ENCODE measurements around the gene XKR7.
"Not testable (repeated sequence)": the region's sequence is repeated elsewhere in the genome, so short reads cannot be mapped to it uniquely, and the experiment has no call there.

Gene XKR7, protein sequence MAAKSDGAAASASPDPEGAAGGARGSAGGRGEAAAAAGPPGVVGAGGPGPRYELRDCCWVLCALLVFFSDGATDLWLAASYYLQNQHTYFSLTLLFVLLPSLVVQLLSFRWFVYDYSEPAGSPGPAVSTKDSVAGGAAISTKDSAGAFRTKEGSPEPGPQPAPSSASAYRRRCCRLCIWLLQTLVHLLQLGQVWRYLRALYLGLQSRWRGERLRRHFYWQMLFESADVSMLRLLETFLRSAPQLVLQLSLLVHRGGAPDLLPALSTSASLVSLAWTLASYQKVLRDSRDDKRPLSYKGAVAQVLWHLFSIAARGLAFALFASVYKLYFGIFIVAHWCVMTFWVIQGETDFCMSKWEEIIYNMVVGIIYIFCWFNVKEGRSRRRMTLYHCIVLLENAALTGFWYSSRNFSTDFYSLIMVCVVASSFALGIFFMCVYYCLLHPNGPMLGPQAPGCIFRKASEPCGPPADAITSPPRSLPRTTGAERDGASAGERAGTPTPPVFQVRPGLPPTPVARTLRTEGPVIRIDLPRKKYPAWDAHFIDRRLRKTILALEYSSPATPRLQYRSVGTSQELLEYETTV

GRCh38 chr20:31967830-31968249, at the start of gene XKR7:
Gene XKR7, plus strand, starts transcription at chr20:31968151. Its CDS starts 25 bp downstream, at chr20:31968176.
- DNase-seq, result no peak

DNA sequence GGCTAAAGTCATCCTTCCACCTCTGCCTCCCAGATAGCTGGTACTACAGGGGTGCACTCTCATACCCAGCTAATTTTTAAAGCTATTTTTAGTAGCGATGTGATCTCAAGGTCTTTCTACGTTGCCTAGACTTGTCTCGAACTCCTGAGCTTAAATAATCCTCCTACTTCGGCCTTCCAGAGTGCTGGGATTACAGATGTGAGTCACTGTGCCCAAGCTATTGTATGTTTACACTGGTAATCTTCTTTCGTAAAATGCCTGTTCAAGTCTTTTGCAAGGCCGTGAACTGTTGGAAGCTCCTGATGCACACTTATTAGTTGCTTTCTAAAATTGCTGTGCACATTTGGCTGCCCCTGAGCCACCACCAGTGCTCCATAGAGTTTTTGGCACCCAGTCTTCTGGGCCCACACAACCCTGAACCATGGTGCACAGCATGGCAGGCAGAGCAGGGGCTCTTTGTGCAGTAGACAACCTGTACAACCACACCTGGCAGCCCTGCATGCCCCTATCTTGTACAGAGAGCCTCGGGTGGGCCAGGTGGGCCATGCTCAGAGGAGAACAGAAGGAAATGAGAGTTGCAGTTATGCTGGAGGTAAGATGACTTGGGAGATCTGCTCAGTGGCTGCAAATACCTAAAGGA, 49.4 kb upstream of the XKR7 start:
- DNase-seq, result no peak

- DNase-seq, result no peak
These were observed 48.4 kb upstream of the XKR7 start for GRCh38 chr20:31919410-31920155.

GRCh38 chr20:31920275-31920855, 47.6 kb upstream of the XKR7 start:
- DNase-seq, result no peak

DNA sequence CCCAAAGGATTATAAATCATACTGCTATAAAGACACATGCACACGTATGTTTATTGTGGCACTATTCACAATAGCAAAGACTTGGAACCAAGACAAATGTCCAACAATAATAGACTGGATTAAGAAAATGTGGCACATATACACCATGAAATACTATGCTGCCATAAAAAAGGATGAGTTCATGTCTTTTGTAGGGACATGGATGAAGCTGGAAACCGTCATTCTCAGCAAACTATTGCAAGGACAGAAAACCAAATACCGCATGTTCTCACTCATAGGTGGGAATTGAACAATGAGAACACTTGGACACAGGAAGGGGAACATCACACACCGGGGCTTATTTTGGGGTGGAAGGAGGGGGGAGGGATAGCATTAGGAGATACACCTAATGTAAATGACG, 46.5 kb upstream of the XKR7 start:
- not testable (repeated sequence) for DNase-seq

DNA sequence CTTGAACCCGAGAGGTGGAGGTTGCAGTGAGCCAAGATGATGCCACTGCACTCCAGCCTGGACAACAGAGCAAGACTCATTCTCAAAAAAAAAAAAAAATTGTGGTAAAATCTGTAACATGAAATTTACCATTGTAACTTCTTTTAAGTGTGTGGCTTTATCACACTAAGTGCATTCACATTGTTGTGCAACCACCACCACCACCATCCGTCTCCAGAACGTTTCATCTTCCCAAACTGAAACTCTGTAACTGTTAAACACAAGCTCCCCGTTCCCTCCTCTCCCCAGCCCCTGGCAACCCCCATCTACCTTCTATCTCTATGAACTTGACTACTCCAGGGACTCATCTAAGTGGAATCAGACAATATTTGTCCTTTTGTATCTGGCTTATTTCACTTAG, 45.8 kb upstream of the XKR7 start:
- no peak for DNase-seq

DNA sequence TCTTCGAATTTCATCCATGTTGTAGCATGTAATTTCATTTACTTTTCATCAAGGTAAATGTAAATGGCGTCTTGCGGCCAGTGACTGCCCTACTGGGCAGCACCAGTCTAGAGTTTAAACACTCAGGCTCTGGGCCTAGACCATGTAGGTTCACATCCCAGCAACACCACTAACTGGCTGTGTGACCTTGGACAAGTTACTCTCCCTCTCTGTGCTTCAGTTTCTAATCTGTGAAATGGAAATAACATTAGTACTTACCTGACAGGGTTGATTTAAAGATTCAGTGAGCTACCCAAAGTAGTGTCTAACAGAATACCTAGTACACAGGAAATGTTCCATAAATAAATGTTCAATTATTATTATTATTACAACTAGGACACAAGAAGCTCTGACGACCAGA, 45.4 kb upstream of the XKR7 start:
- DNase-seq, result no peak

DNA sequence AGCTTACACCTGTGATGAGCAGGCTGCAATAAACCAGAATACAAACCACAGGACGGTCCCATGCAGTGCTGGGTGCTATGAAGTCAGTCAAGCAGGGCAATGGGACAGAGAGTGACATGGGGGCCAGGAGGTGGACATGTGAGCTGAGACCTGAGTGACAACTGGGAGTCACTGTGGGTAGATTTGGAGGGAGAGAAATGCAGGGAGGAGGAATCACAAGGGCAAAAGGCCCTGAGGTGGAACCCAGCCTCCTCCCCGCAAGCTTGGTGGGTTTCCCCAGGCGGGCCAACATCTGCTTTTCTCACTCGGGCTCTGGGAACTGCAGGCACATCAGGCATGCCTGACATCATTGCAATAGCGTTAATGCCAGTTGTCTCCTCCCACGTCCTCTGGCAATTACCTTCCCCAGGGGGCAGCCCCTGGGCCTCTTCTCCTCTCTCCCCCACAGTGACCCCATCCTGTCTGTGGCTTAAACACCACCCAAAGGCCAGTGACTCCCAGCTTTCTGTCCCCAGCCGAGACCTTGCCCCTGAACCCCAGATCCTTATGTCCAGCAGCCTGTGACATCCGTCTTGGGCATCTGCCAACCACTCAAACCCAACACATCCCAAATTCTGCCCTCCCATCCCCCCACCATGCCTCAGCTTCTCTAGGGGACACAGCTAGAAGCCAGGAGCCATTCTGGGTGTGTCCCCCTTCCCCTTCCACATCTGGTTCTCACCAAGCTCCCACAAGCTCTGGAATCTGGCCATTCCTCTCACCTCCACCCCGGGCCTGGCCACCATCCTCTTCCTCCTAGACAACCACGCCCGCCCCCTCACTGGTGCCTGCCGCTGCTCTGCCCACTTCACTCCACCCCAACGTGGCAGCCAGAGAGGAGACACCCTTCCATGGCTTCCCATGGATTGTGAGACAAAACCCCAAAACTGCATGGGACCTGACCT, 44.3 kb upstream of the XKR7 start:
- no peak for DNase-seq

- DNase-seq, result no peak
These were observed 43.4 kb upstream of the XKR7 start for GRCh38 chr20:31924561-31924960.

- no peak for DNase-seq
These were observed 42.3 kb upstream of the XKR7 start for GRCh38 chr20:31925631-31926030.

DNA sequence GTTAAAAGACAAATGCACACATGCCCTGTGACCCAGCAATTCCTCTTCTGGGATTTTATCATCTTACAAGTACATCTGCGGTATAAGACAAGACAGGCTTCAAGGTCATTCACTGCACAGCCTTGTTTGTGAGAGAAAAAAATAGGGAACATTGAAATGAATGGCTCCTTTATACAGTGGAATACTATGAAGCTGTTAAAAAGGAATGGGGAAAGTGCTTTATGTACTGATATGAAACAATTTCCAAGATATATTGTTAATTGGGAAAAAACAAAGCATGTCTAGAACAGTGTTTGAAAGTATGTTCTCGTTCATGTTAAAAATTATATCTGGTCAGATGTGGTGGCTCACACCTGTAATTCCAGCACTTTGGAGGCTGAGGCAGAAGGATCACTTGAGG, 41.5 kb upstream of the XKR7 start:
- DNase-seq, result no peak

DNA sequence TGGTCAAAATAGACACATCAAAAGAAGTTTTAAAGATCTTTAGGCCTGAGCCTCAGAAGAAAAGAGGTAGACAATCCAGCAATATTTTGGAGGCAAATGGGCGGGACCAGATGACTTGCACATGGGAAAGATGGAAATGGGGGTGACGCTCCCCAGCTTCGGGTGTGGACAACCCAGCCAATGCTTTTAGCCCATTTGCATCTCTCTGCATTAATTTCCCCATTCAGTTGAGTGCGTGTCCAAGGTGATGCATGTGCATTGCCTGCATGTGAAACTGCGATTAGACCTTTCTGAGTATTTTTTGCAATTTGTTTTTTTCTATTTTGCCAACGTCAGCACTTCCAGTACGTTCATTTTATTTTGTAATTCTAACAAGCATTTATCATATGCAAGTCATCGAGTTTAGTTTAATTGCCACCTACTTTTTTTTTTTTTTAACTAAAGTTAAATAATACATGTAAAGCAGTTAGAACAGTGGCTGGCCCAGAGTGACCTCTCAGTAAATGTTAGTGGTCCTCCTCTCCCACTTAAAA, 40.3 kb upstream of the XKR7 start:
- DNase-seq, result no peak

DNA sequence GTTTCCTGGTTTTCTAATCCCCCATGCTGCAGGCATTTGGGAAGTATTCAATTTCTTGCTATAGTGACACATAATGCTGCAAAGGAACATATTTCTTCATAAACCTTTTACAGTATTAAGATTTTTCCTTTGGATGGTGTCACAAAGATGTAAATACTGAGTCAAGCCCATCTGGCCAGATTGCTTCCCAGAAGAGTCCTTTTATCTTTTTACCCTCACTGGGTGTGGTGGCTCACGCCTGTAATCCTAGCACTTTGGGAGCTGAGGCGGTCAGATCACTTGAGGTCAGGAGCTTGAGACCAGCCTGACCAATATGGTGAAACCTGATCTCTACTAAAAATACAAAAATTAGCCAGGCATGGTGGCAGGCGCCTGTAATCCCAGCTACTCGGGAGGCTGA, 38.3 kb upstream of the XKR7 start:
- not testable (repeated sequence) for DNase-seq

DNA sequence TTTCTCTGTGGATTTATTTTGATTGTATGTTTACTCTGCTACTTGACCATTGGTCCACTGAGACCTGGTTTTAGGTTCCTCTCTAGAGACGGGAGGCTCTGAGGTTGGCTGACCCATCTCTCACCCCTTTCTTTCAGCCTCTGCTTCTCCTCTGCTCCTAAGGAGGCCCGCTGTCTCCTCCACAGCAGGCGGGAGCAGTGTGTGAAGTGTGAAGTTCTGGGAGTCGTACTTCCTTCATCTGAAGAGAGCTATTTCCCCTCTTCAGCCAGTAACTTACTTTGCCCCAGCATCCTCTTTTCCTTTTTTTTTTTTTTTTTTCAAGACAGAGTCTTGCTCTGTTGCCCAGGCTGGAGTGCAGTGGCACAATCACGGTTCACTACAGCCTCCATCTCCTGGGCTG, 37.2 kb upstream of the XKR7 start:
- DNase-seq, result no peak

- DNase-seq, result no peak
These were observed 34.3 kb upstream of the XKR7 start for GRCh38 chr20:31933698-31934097.

- DNase-seq, result no peak
These were observed 33.5 kb upstream of the XKR7 start for GRCh38 chr20:31934491-31934890.

- no peak for DNase-seq
These were observed 32.8 kb upstream of the XKR7 start for GRCh38 chr20:31934968-31935764.

GRCh38 chr20:31936420-31936819, 31.5 kb upstream of the XKR7 start:
- DNase-seq, result no peak

DNA sequence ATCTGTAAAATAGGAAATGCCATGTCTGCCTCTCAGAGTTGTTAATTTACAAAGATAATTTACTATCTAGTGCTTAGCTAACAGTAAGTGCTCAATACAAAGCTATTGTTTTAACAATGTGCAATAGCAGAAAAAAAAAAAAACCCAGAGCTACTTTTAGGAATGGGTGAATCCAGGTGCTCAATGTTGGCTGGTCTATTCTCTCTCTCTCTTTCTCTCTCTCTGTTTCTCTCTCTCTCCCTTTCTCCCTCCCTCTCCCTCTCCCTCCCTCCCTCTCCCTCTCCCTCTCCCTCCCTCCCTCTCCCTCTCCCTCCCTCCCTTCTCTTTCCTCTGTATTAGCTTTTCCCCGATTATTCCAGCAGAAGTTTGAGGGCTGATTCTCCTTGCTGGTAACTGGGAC, 30.1 kb upstream of the XKR7 start:
- no peak for DNase-seq

- DNase-seq, result no peak
These were observed 28.3 kb upstream of the XKR7 start for GRCh38 chr20:31939661-31940060.

DNA sequence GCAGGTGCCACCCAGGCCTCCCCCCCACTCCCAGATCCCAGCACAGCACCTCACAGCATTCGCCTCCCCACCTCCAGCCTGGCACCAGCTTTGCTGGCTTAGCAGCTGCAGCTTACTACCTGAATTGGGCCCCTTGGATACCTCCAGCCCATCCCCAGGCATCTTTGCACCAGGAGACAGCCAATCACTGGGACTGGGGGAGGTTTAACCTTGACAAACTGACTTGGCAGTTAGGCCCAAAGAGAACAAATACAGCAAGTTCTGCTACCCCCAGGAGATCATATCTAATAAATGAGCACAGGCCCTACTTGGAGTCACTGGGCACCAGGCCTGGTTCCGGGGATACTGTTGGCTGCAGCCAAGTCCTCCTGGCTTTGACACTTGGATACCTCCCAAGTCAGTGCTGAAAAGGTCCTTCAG, 24.9 kb upstream of the XKR7 start:
- no peak for DNase-seq

Measured in stimulated activated CD4-positive, alpha-beta T cell treated with anti-CD3 and anti-CD28 coated beads, Interleukin-12 subunit alpha, Interleukin-12 subunit beta, amount 100 ng/mL, for 4 hours (primary cell).